Measurements from ENCODE around the gene SYNGR3.

- TF ChIP-seq EZH2phosphoT487 (IDR thresholded peaks at IDR 0.05; ENCODE audit: low read depth) = no peak
- no peak for TF ChIP-seq CTCF (IDR thresholded peaks at IDR 0.05; ENCODE audit: low read depth, low read length)
Observed at GRCh38 chr16:1997494-1998359, 8.0 kb downstream of the SYNGR3 start.
